ENCODE data around the gene DOCK3.
"Not testable (repeated sequence)": the region's sequence is repeated elsewhere in the genome, so short reads cannot be mapped to it uniquely, and the experiment has no call there.

DNA sequence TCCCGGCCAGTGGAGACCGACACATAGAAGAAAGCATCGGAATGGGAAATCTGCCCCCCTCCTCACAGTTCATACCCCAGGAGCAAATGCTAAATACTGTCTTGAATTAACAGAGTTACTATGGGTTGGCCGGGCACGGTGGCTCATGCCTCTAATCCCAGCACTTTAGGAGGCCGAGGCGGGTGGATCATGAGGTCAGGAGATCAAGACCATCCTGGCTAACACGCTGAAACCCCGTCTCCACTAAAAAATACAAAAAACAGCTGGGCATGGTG is 8.9 kb upstream of the DOCK3 start:
- TF ChIP-seq, protein P1, sequence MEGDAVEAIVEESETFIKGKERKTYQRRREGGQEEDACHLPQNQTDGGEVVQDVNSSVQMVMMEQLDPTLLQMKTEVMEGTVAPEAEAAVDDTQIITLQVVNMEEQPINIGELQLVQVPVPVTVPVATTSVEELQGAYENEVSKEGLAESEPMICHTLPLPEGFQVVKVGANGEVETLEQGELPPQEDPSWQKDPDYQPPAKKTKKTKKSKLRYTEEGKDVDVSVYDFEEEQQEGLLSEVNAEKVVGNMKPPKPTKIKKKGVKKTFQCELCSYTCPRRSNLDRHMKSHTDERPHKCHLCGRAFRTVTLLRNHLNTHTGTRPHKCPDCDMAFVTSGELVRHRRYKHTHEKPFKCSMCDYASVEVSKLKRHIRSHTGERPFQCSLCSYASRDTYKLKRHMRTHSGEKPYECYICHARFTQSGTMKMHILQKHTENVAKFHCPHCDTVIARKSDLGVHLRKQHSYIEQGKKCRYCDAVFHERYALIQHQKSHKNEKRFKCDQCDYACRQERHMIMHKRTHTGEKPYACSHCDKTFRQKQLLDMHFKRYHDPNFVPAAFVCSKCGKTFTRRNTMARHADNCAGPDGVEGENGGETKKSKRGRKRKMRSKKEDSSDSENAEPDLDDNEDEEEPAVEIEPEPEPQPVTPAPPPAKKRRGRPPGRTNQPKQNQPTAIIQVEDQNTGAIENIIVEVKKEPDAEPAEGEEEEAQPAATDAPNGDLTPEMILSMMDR (conservative IDR thresholded peaks at IDR 0.05; ENCODE audit: low read depth, low read length): not testable (repeated sequence)
- not testable (repeated sequence) for TF ChIP-seq EZH2 (IDR thresholded peaks at IDR 0.05; ENCODE audit: borderline replicate concordance, low read depth, low read length, poor library complexity, severe bottlenecking)
